HepG2 (cell line): ENCODE measurements around the gene NPDC1. TPM values are rescaled to one million over a fixed set of nuclear protein-coding genes. Genes with fewer than 3 reads are reported as not detected.
A peak's percentile ranks its signal among the peaks of the same experiment; 100 is the strongest.

ENCODE experiments used
- ATM ChIP-seq: fragments of 450-650 bp; IDR thresholded peaks from 2 replicates; pipeline ENCODE4 v1.7.1; 2017; ENCODE audit warnings: mild to moderate bottlenecking, borderline replicate concordance
- KAT2B ChIP-seq: fragments of 150-350 bp; IDR thresholded peaks from 2 replicates; pipeline ENCODE4 v1.6.1; 2014; ENCODE audit warnings: low read depth, low read length, borderline replicate concordance
- NFAT5 ChIP-seq: sonication (generic); formaldehyde crosslinking; IDR thresholded peaks from 2 replicates; pipeline ENCODE4 v1.4.0; 2020; ENCODE audit warnings: missing genetic modification reagents
- PATZ1 ChIP-seq: sonication (generic); formaldehyde crosslinking; IDR thresholded peaks from 2 replicates; pipeline ENCODE4 v1.4.0; 2020; ENCODE audit warnings: missing genetic modification reagents
- SOX13 ChIP-seq, 3 experiments: fragments of 450-650 bp in 1 of 3; sonication (generic) in 1 of 3; formaldehyde crosslinking in 1 of 3; IDR thresholded peaks in 2 of 3; conservative IDR thresholded peaks in 1 of 3; 2 replicates each; pipeline versions ENCODE4 v1.5.0 to v1.6.1; 2016 to 2020; ENCODE audit warnings: antibody characterized with exemption in 1 of 3, mild to moderate bottlenecking in 1 of 3, missing compliant biosample characterization in 1 of 3, missing genetic modification reagents in 1 of 3, moderate library complexity in 1 of 3
- TEAD3 ChIP-seq: optimal IDR thresholded peaks from 2 replicates; pipeline ENCODE3; 2016; ENCODE audit warnings: borderline replicate concordance
- TEF ChIP-seq: sonication (generic); formaldehyde crosslinking; IDR thresholded peaks from 2 replicates; pipeline ENCODE4 v1.5.0; 2020; ENCODE audit warnings: missing genetic modification reagents
- TFAP4 ChIP-seq: sonication (generic); IDR thresholded peaks from 2 replicates; pipeline ENCODE4 v1.6.1; 2016; ENCODE audit warnings: low read depth, borderline replicate concordance
- YEATS4 ChIP-seq: sonication (generic); formaldehyde crosslinking; IDR thresholded peaks from 2 replicates; pipeline ENCODE4 v1.4.0; 2020; ENCODE audit warnings: missing genetic modification reagents, borderline replicate concordance
- ZBTB21 ChIP-seq: sonication (generic); formaldehyde crosslinking; IDR thresholded peaks from 2 replicates; pipeline ENCODE4 v1.4.0; 2020; ENCODE audit warnings: missing genetic modification reagents
- ZBTB7B ChIP-seq: sonication (generic); formaldehyde crosslinking; IDR thresholded peaks from 2 replicates; pipeline ENCODE4 v1.4.0; 2020; ENCODE audit warnings: missing genetic modification reagents
- ZFP37 ChIP-seq: sonication (generic); formaldehyde crosslinking; IDR thresholded peaks from 2 replicates; pipeline ENCODE4 v1.4.0; 2020; ENCODE audit warnings: missing genetic modification reagents, borderline replicate concordance
- ZMAT3 ChIP-seq: sonication (generic); formaldehyde crosslinking; conservative IDR thresholded peaks from 2 replicates; pipeline ENCODE4 v1.7.0; 2021; ENCODE audit warnings: missing genetic modification reagents
- ZNF550 ChIP-seq: sonication (generic); formaldehyde crosslinking; IDR thresholded peaks from 2 replicates; pipeline ENCODE4 v1.4.0; 2020; ENCODE audit warnings: mild to moderate bottlenecking, missing genetic modification reagents, borderline replicate concordance
- polyA plus RNA-seq, 8 experiments: library from polyadenylated mRNA; depleted of rRNA in 3 of 8; stranded (reverse) in 7 of 8; unstranded in 1 of 8; fragments of >200 nt; fragmentation: Illumina TruSeq in 4 of 8; extraction: Trizol in 4 of 8; gene quantifications; 2 replicates each; pipeline versions ENCODE4 v1.2.1 to v1.2.3, GENCODE V29; 2011 to 2016; ENCODE audit warnings: low read depth in 4 of 8, missing spikeins in 1 of 8, mixed read lengths in 1 of 8; ENCODE audit not compliant: insufficient read depth in 1 of 8
- total RNA-seq, 5 experiments: library from RNA; depleted of rRNA; stranded (reverse); fragments of >200 nt; fragmentation: Illumina TruSeq; extraction: Trizol; gene quantifications; 2 replicates each; pipeline ENCODE4 v1.2.3, GENCODE V29; 2016; ENCODE audit warnings: low read depth in 1 of 5
- TF ChIP-seq, protein P1 (sequence below): sonication (generic); formaldehyde crosslinking; IDR thresholded peaks from 2 replicates; pipeline ENCODE4 v1.5.1; 2020; ENCODE audit warnings: mild to moderate bottlenecking, moderate library complexity, missing genetic modification reagents
- TF ChIP-seq, protein P2 (sequence below): IDR thresholded peaks from 2 replicates; pipeline ENCODE4 v1.6.1; 2016; ENCODE audit warnings: missing compliant biosample characterization, missing genetic modification reagents, borderline replicate concordance

The NPDC1 gene
- total and polyA plus RNA-seq, 2 of the 13 experiments (the other 11 are each of a cell fraction or from before 2014, with no cell fraction given) = 0.84 to 5.4 TPM

DNA sequence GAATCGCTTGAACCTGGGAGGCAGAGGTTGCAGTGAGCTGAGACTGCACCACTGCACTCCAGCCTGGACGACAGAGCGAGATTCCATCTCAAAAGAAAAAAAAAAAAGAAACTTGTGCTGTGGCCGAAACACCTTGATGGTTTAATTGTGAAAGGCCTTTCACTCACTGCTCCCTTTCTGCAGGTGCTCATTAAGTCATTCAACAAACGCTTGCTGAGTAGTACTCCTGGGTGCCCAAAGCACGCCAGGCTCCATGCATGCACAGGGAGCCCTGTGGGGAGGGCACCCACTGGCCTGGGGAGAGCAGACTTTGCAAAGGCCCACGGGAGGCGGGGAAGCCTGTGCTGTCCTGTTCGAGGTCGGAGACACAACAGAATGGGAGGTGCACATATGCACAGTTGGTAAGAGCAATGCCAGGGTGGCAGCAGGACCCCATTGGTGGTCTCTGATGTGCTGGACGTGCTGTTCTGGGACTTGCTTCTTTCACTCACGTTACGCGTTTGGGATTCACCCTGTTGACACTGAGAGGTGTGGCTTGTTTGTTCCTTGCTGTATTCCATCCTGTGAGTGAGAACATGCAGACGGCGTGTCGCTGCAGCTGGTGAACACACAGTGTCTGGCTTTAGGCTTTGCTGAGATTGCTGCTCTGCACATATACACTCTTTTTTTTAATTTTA is 10.9 kb upstream of the NPDC1 start (continued):
- TF ChIP-seq, protein P1, sequence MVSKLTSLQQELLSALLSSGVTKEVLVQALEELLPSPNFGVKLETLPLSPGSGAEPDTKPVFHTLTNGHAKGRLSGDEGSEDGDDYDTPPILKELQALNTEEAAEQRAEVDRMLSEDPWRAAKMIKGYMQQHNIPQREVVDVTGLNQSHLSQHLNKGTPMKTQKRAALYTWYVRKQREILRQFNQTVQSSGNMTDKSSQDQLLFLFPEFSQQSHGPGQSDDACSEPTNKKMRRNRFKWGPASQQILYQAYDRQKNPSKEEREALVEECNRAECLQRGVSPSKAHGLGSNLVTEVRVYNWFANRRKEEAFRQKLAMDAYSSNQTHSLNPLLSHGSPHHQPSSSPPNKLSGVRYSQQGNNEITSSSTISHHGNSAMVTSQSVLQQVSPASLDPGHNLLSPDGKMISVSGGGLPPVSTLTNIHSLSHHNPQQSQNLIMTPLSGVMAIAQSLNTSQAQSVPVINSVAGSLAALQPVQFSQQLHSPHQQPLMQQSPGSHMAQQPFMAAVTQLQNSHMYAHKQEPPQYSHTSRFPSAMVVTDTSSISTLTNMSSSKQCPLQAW (CRISPR knock-in tag) = no peak
- no peak for TF ChIP-seq KAT2B
- TF ChIP-seq, protein P2, sequence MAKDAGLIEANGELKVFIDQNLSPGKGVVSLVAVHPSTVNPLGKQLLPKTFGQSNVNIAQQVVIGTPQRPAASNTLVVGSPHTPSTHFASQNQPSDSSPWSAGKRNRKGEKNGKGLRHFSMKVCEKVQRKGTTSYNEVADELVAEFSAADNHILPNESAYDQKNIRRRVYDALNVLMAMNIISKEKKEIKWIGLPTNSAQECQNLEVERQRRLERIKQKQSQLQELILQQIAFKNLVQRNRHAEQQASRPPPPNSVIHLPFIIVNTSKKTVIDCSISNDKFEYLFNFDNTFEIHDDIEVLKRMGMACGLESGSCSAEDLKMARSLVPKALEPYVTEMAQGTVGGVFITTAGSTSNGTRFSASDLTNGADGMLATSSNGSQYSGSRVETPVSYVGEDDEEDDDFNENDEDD (CRISPR knock-in tag) = 0 out of 2 replicates have a peak, but pooled peaks have one; percentile 10
- TF ChIP-seq NFAT5 (CRISPR knock-in tag) = no peak
- no peak for TF ChIP-seq TEF (CRISPR knock-in tag)
- TF ChIP-seq PATZ1 (CRISPR knock-in tag) = no peak
- TF ChIP-seq ZBTB7B = no peak
- no peak for TF ChIP-seq ZNF550
- TF ChIP-seq ATM = no peak
- no peak for TF ChIP-seq SOX13 (IDR thresholded peaks at IDR 0.05)
- TF ChIP-seq SOX13 (CRISPR knock-in tag; conservative IDR thresholded peaks at IDR 0.05 in 1 of 2, IDR thresholded peaks at IDR 0.05 in 1 of 2) = no peak
- no peak for TF ChIP-seq ZBTB21 (CRISPR knock-in tag)
- TF ChIP-seq ZMAT3 (CRISPR knock-in tag) = no peak
- peak; percentile 30 for TF ChIP-seq TEAD3 (CRISPR knock-in tag)
- 0 out of 2 replicates have a peak, but pooled peaks have one; percentile 38 for TF ChIP-seq ZFP37 (CRISPR knock-in tag)
- peak; percentile 36; the same call in 1 of the 2 replicates for TF ChIP-seq TFAP4
- no peak for TF ChIP-seq YEATS4 (CRISPR knock-in tag)
